T-helper 2 cell (primary cell): ENCODE results near the gene RTN4RL2.

Experiments
- DNase-seq, 5 experiments: peaks; one replicate each; pipeline versions ENCODE4 v3.0.0 to v3.0.0-alpha.2; 2012 to 2022

Gene RTN4RL2

GRCh38 chr11:57500926-57501325 lies 40.6 kb downstream of the RTN4RL2 start:
- no peak for DNase-seq

- no peak for DNase-seq
Observed at GRCh38 chr11:57501953-57502352, 41.6 kb downstream of the RTN4RL2 start.

GRCh38 chr11:57502376-57502775 lies 42.0 kb downstream of the RTN4RL2 start:
- no peak for DNase-seq

- no peak for DNase-seq
Observed at GRCh38 chr11:57502870-57503269, 42.5 kb downstream of the RTN4RL2 start.

GRCh38 chr11:57504511-57504910 lies 44.2 kb downstream of the RTN4RL2 start:
- no peak for DNase-seq

GRCh38 chr11:57506522-57506921 lies 46.2 kb downstream of the RTN4RL2 start:
- no peak for DNase-seq

GRCh38 chr11:57508341-57509170 lies 48.2 kb downstream of the RTN4RL2 start:
- DNase-seq: no peak

GRCh38 chr11:57511741-57512430 lies 51.6 kb downstream of the RTN4RL2 start:
- DNase-seq: no peak

- DNase-seq: no peak
Observed at GRCh38 chr11:57512646-57513451, 52.5 kb downstream of the RTN4RL2 start.

- no peak for DNase-seq
Observed at GRCh38 chr11:57513452-57513795, 53.1 kb downstream of the RTN4RL2 start.

GRCh38 chr11:57513911-57514537 lies 53.7 kb downstream of the RTN4RL2 start:
- DNase-seq: peak in 2 of 5 experiments; percentile 6 to 52

- peak in 4 of 5 experiments; percentile 24 to 60 (median 36) for DNase-seq
Observed at GRCh38 chr11:57514538-57515331, 54.4 kb downstream of the RTN4RL2 start.

- DNase-seq: peak in 2 of 5 experiments; percentile 10 to 48
Observed at GRCh38 chr11:57515332-57516060, 55.2 kb downstream of the RTN4RL2 start, which contains the start of gene SLC43A1. Gene SLC43A1 (minus strand): TSS chr11:57515702. CDS start chr11:57514111, 1,591 bp downstream.

GRCh38 chr11:57516061-57516443 lies 55.7 kb downstream of the RTN4RL2 start:
- DNase-seq: no peak

- DNase-seq: no peak
Observed at GRCh38 chr11:57521116-57521515, 60.8 kb downstream of the RTN4RL2 start.

- no peak for DNase-seq
Observed at GRCh38 chr11:57523419-57523818, 63.1 kb downstream of the RTN4RL2 start.
